ENCODE results near the gene CDC42EP2.
"Not testable (repeated sequence)": the region's sequence is repeated elsewhere in the genome, so short reads cannot be mapped to it uniquely, and the experiment has no call there.

DNA sequence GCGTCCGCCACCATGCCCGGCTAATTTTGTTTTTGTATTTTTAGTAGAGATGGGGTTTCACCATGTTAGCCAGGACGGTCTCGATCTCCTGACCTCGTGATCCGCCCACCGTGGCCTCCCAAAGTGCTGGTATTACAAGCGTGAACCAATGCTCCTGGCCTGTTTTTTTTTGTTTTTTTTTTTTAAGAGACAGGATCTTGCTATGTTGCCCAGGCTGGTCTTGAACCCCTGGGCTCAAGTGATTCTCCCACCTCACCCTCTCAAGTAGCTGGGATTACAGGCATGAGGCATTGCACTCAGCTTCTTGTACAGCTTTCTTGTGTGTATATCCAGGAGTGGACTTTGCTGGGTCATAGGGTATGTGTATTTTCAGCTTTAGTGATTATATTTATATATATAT, 17.9 kb downstream of the CDC42EP2 start:
- TF ChIP-seq, protein P1, sequence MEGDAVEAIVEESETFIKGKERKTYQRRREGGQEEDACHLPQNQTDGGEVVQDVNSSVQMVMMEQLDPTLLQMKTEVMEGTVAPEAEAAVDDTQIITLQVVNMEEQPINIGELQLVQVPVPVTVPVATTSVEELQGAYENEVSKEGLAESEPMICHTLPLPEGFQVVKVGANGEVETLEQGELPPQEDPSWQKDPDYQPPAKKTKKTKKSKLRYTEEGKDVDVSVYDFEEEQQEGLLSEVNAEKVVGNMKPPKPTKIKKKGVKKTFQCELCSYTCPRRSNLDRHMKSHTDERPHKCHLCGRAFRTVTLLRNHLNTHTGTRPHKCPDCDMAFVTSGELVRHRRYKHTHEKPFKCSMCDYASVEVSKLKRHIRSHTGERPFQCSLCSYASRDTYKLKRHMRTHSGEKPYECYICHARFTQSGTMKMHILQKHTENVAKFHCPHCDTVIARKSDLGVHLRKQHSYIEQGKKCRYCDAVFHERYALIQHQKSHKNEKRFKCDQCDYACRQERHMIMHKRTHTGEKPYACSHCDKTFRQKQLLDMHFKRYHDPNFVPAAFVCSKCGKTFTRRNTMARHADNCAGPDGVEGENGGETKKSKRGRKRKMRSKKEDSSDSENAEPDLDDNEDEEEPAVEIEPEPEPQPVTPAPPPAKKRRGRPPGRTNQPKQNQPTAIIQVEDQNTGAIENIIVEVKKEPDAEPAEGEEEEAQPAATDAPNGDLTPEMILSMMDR (IDR thresholded peaks at IDR 0.05) = not testable (repeated sequence)
- not testable (repeated sequence) for TF ChIP-seq POLR2A (IDR thresholded peaks at IDR 0.05)

Data from testis (tissue), 2 donors.